SJSA1 (cell line): ENCODE results near the gene SYNGR2. TPM values are rescaled to one million over a fixed set of nuclear protein-coding genes. Genes with fewer than 3 reads are reported as not detected.

Experiments
- DNase-seq, 2 experiments: peaks; one replicate each; pipeline ENCODE4 v3.0.0-alpha.2; 2015 to 2020; ENCODE audit warnings: low spot score in 2 of 2, low read depth in 1 of 2
- H3K27ac ChIP-seq: fragments of 250-450 bp; sonication (Bioruptor Pico); 2 replicates; pipeline ENCODE4 v1.5.1; 2020; ENCODE audit warnings: mild to moderate bottlenecking, moderate library complexity
- H3K27me3 ChIP-seq: fragments of 250-450 bp; sonication (Bioruptor Pico); replicated peaks from 2 replicates; pipeline ENCODE4 v1.5.1; 2020; ENCODE audit warnings: mild to moderate bottlenecking, moderate library complexity
- H3K36me3 ChIP-seq: fragments of 250-450 bp; sonication (Bioruptor Pico); 2 replicates; pipeline ENCODE4 v1.5.1; 2020; ENCODE audit warnings: mild to moderate bottlenecking
- H3K4me1 ChIP-seq: fragments of 250-450 bp; sonication (Bioruptor Pico); replicated peaks from 2 replicates; pipeline ENCODE4 v1.6.1; 2021; ENCODE audit warnings: mild to moderate bottlenecking
- H3K4me3 ChIP-seq: fragments of 250-450 bp; sonication (Bioruptor Pico); 2 replicates; pipeline ENCODE4 v1.5.1; 2020; ENCODE audit warnings: mild to moderate bottlenecking
- H3K9me3 ChIP-seq: fragments of 250-450 bp; sonication (Bioruptor Pico); replicated peaks from 2 replicates; pipeline ENCODE4 v1.5.1; 2020; ENCODE audit warnings: mild to moderate bottlenecking
- total RNA-seq: library from RNA; depleted of rRNA; stranded (reverse); fragments of >200 nt; shearing (Covaris generic); gene quantifications from 2 replicates; pipeline ENCODE4 v1.2.3, GENCODE V29; 2014; rRNA removed

The SYNGR2 gene
- total RNA-seq, 1 experiment from 2014 or later: 25.3 TPM

GRCh38 chr17:78204387-78205123 is 36.2 kb downstream of the SYNGR2 start:
- no peaks in the 10 kb centered on the region for H3K9me3 ChIP-seq
- H3K4me1 ChIP-seq: peaks cover 2% of the 10 kb centered on the region
- DNase-seq: no peak
- H3K27ac ChIP-seq: no peak overlapping the region
- no peak overlapping the region for H3K4me3 ChIP-seq
- H3K27me3 ChIP-seq: no peaks in the 10 kb centered on the region
- peaks cover 3% of the 10 kb centered on the region; the same call in 1 of the 2 replicates for H3K36me3 ChIP-seq

DNA sequence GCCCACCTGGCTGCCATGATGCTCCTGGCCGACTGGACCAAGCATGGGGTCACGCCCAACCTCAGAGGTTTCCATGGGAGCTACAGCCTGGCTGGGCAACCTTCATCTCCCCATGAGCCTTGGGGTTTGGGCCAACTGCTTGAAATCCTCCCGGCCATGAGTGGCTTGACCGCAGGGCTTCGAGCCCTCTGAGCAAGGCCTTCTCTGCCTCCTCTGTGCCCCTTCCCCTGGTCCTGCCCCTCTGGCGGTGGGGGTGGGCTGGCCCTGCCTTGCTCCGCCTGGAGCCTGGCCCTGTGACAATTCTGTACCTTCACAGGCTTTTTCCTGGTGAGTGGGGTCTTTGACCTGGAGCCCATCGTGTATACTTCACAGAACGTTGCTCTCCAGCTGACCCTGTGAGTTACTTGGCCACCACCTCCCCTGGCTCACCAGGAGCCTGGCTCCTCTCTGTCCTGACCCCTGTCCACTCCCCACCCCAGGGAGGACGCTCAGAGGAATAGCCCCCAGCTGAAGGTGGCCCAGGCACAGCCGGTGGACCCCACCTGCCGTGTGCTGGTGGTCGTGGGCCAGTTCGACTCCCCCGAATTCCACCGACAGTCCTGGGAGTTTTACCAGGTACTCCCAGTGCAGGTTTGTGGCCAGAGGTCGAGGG is 36.9 kb downstream of the SYNGR2 start:
- no peak for DNase-seq
- no peaks in the 10 kb centered on the region for H3K9me3 ChIP-seq
- no peaks in the 10 kb centered on the region for H3K4me1 ChIP-seq
- no peak overlapping the region for H3K27ac ChIP-seq
- H3K4me3 ChIP-seq: no peak overlapping the region
- H3K27me3 ChIP-seq: no peaks in the 10 kb centered on the region
- H3K36me3 ChIP-seq: peaks cover 3% of the 10 kb centered on the region; the same call in 1 of the 2 replicates

GRCh38 chr17:78206298-78206697 is 37.9 kb downstream of the SYNGR2 start:
- Histone ChIP-seq H3K36me3 (peaks cover 3% of the 10 kb centered on the region; the same call in 1 of the 2 replicates), H3K4me3 (no peak overlapping the region), H3K4me1 (no peaks in the 10 kb centered on the region), H3K27ac (no peak overlapping the region), H3K27me3 (no peaks in the 10 kb centered on the region), H3K9me3 (no peaks in the 10 kb centered on the region)
- DNase-seq: no peak

GRCh38 chr17:78208486-78208885 is 40.1 kb downstream of the SYNGR2 start:
- H3K36me3 ChIP-seq: peaks cover 3% of the 10 kb centered on the region; the same call in 1 of the 2 replicates
- no peak overlapping the region for H3K27ac ChIP-seq
- H3K9me3 ChIP-seq: no peaks in the 10 kb centered on the region
- H3K27me3 ChIP-seq: no peaks in the 10 kb centered on the region
- no peak for DNase-seq
- H3K4me3 ChIP-seq: no peak overlapping the region
- no peaks in the 10 kb centered on the region for H3K4me1 ChIP-seq

GRCh38 chr17:78210111-78210510 is 41.7 kb downstream of the SYNGR2 start:
- H3K27me3 ChIP-seq: no peaks in the 10 kb centered on the region
- H3K4me1 ChIP-seq: peaks cover 4% of the 10 kb centered on the region
- no peaks in the 10 kb centered on the region for H3K9me3 ChIP-seq
- H3K27ac ChIP-seq: no peak overlapping the region
- peaks cover 11% of the 10 kb centered on the region for H3K36me3 ChIP-seq
- DNase-seq: no peak
- H3K4me3 ChIP-seq: no peak overlapping the region

DNA sequence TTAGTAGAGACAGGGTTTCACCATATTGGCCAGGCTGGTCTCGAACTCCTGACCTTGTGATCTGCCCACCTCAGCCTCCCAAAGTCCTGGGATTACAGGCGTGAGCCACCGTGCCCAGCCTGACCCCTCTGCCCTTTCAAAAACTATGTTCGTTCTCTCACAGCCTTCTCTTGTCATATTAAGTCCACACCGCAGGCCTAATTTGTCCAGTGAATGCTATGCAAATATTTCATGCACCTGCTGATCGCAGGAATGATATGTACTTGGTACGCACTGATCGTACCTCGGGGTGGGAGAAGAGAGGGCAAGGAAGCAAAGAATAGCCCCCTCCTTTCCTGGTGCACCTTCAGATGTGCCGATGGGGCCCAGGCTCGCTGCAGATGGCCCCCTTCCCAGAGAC is 42.7 kb downstream of the SYNGR2 start:
- no peak overlapping the region for H3K4me3 ChIP-seq
- peaks cover 20% of the 10 kb centered on the region for H3K36me3 ChIP-seq
- no peak overlapping the region for H3K27ac ChIP-seq
- H3K4me1 ChIP-seq: peaks cover 11% of the 10 kb centered on the region
- no peaks in the 10 kb centered on the region for H3K9me3 ChIP-seq
- H3K27me3 ChIP-seq: no peaks in the 10 kb centered on the region
- DNase-seq: no peak

DNA sequence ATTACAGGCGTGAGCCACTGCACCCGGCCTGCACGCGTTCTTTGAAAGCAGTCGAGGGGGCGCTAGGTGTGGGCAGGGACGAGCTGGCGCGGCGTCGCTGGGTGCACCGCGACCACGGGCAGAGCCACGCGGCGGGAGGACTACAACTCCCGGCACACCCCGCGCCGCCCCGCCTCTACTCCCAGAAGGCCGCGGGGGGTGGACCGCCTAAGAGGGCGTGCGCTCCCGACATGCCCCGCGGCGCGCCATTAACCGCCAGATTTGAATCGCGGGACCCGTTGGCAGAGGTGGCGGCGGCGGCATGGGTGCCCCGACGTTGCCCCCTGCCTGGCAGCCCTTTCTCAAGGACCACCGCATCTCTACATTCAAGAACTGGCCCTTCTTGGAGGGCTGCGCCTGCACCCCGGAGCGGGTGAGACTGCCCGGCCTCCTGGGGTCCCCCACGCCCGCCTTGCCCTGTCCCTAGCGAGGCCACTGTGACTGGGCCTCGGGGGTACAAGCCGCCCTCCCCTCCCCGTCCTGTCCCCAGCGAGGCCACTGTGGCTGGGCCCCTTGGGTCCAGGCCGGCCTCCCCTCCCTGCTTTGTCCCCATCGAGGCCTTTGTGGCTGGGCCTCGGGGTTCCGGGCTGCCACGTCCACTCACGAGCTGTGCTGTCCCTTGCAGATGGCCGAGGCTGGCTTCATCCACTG is 45.8 kb downstream of the SYNGR2 start, which contains the start of gene BIRC5:
BIRC5 (plus strand) TSS at position 238 of the 690 bp plus-strand sequence; CDS start at position 302, 64 bp downstream.
- Histone ChIP-seq H3K4me3 (peak within 1 kb of the TSS; percentile 79), H3K36me3 (peaks cover 50% of the 10 kb centered on the region), H3K9me3 (no peaks in the 10 kb centered on the region), H3K27me3 (no peaks in the 10 kb centered on the region), H3K27ac (peak within 1 kb of the TSS; percentile 97), H3K4me1 (peaks cover 14% of the 10 kb centered on the region)
- DNase-seq: peak; percentile 92 to 96

- H3K36me3 ChIP-seq: peaks cover 55% of the 10 kb centered on the region
- H3K9me3 ChIP-seq: no peaks in the 10 kb centered on the region
- H3K4me3 ChIP-seq: peak overlapping the region; percentile 79
- DNase-seq: no peak
- no peaks in the 10 kb centered on the region for H3K27me3 ChIP-seq
- peak overlapping the region; percentile 97 for H3K27ac ChIP-seq
- peaks cover 14% of the 10 kb centered on the region for H3K4me1 ChIP-seq
Measured at GRCh38 chr17:78214706-78215061, 46.3 kb downstream of the SYNGR2 start.

DNA sequence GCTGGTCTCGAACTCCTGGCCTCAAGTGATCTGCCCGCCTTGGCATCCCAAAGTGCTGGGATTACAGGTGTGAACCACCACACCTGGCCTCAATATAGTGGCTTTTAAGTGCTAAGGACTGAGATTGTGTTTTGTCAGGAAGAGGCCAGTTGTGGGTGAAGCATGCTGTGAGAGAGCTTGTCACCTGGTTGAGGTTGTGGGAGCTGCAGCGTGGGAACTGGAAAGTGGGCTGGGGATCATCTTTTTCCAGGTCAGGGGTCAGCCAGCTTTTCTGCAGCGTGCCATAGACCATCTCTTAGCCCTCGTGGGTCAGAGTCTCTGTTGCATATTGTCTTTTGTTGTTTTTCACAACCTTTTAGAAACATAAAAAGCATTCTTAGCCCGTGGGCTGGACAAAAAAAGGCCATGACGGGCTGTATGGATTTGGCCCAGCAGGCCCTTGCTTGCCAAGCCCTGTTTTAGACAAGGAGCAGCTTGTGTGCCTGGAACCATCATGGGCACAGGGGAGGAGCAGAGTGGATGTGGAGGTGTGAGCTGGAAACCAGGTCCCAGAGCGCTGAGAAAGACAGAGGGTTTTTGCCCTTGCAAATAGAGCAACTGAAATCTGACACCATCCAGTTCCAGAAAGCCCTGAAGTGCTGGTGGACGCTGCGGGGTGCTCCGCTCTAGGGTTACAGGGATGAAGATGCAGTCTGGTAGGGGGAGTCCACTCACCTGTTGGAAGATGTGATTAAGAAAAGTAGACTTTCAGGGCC is 51.2 kb downstream of the SYNGR2 start:
- no peak overlapping the region for H3K4me3 ChIP-seq
- H3K27me3 ChIP-seq: no peaks in the 10 kb centered on the region
- no peaks in the 10 kb centered on the region for H3K9me3 ChIP-seq
- DNase-seq: no peak
- H3K27ac ChIP-seq: no peak overlapping the region
- peaks cover 97% of the 10 kb centered on the region for H3K36me3 ChIP-seq
- H3K4me1 ChIP-seq: peaks cover 11% of the 10 kb centered on the region

Other genes with a start within 250 kb of the SYNGR2 start
- 4.6 and 9.6 TPM in 2 replicates for gene TNRC6C, start 209.9 kb upstream of the SYNGR2 start, total RNA-seq
- gene TMC6, start 39.8 kb upstream of the SYNGR2 start, total RNA-seq: 0.53 TPM in 1 of 2 replicates, not detected in the other
- not detected in 2 replicates for gene TMC8, start 37.8 kb upstream of the SYNGR2 start, total RNA-seq
- not detected in 2 replicates for gene C17orf99, start 22.2 kb upstream of the SYNGR2 start, total RNA-seq
- 305 and 456 TPM in 2 replicates for gene TK1, start 18.5 kb downstream of the SYNGR2 start, total RNA-seq
- 16.5 and 27.7 TPM in 2 replicates for gene AFMID, start 18.8 kb downstream of the SYNGR2 start, total RNA-seq
- gene BIRC5, start 45.7 kb downstream of the SYNGR2 start, total RNA-seq: 301 and 370 TPM in 2 replicates
- gene TMEM235, start 63.0 kb downstream of the SYNGR2 start, total RNA-seq: not detected in 2 replicates
- 44.7 and 71.9 TPM in 2 replicates for gene SOCS3, start 191.5 kb downstream of the SYNGR2 start, total RNA-seq
- 43.6 and 64.1 TPM in 2 replicates for gene PGS1, start 210.1 kb downstream of the SYNGR2 start, total RNA-seq